ENCODE measurements around the gene GNAI2.

The GNAI2 gene

DNA sequence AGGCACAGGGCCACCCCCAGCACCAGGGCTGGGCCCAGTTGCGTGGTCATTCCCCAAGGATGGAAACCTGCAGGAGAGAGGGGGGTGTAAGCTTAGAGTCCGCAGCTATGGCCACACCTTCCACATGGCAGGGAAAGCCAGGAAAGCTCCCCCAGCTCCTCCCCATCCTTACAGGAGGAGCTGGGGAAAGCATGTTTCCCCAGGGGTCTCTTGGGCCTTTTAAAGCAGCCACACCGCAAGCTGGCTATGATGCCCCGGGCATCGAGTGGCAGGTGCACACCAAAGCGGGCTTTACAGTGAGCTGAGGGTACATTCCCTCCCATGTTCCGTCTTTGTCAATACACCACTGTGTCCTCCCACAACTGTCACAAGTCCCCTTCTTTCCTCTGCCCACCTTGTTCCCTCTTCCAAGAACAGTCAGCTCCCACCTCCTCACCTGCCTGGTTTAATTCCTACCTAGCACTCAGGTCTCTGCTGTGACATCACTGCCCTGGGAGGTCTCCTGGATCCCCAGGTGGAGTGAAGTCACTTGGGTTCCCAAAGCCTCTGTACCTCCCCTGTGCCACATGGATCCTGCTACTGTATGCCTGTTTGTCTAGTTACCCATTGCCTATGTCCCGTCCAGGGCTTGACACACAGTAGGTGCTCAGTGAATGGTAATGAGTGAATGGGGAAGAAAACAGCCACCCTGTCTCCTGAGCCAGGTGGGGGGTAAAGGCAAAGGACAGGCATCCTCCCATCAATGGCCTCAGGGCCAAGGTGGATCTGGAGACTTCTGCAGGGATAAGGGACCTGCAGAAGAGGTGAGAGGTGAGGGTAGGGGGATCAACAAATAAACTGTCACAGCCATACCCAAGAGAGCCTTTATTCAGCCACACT lies 59.8 kb downstream of the GNAI2 start:
- Histone ChIP-seq H3K4me3 (no peak overlapping the region), H3K4me1 (peaks cover 17% of the 10 kb centered on the region), H3K27me3 (ENCODE audit: low read depth) (no peaks in the 10 kb centered on the region), H3K9me3 (no peaks in the 10 kb centered on the region), H3K36me3 (replicated peaks) (peaks cover 4% of the 10 kb centered on the region)
- DNase-seq (ENCODE audit: low spot score in 2 of 2), result no peak
- in situ Hi-C loops (cut with MboI; ENCODE audit: low sequenced_read_pairs), result no loop called here

DNA sequence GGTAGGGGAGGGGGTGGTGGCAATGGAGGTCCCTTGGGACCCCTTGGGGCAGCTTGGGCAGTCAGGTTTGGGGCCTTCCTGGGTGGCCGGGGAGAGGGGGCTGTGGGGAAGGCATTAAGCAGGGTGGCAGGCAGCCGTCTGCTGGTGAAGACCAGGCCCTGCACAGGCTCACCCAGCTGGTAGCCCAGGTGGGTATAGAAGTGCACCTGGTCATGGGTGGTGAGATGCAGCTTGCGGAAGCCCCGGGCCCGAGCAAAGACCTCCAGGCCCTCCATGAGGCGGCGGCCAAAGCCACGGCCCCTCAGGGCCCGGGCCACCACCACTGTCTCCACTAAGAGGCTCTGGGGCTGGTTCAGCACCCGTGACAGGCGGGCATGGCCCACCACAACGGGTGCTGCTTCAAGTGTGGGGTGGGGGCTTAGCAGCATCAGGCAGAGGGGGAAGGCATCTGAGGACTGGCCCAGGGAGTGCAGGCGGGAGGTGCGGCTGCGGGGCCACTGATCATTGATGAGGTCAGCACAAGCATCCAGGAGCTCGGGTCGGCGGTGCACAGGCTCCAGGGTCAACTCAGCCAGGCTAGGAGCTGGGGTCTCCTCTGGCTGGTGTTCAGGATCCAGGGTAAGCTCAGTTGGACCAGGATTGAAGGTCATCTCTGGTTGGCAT lies 60.8 kb downstream of the GNAI2 start:
- H3K9me3 ChIP-seq, result no peaks in the 10 kb centered on the region
- peaks cover under 1% of the 10 kb centered on the region; the same call in 1 of the 2 replicates for H3K36me3 ChIP-seq (replicated peaks)
- no peaks in the 10 kb centered on the region for H3K27me3 ChIP-seq (ENCODE audit: low read depth)
- DNase-seq (ENCODE audit: low spot score in 2 of 2), result no peak
- in situ Hi-C loops (cut with MboI; ENCODE audit: low sequenced_read_pairs), result no loop called here
- H3K4me3 ChIP-seq, result no peak overlapping the region
- peaks cover 17% of the 10 kb centered on the region for H3K4me1 ChIP-seq

DNA sequence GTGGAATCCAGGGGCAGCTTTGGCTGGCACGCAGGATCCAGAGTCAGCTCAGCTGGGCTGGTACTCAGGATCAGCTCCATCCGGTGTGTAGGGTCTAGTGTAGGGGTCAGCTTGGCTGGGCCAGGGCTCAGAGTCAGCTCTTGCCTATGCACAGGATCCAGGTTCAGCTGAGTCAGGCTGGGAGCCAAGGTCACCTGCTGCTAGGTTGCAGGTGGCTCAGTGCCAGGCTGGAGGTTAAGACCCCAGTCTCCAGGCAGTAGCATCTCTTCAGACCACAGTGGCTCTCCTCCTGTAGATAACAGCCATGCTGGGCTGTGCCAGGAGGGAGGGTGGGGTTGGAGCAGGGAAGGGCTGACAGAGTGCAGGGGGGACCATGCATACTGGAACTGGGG lies 61.4 kb downstream of the GNAI2 start:
- in situ Hi-C loops (cut with MboI; ENCODE audit: low sequenced_read_pairs), result no loop called here
- no peak for DNase-seq (ENCODE audit: low spot score in 2 of 2)
- no peak overlapping the region for H3K4me3 ChIP-seq
- no peaks in the 10 kb centered on the region for H3K9me3 ChIP-seq
- no peaks in the 10 kb centered on the region for H3K36me3 ChIP-seq (replicated peaks)
- no peaks in the 10 kb centered on the region for H3K27me3 ChIP-seq (ENCODE audit: low read depth)
- H3K4me1 ChIP-seq, result peaks cover 17% of the 10 kb centered on the region

DNA sequence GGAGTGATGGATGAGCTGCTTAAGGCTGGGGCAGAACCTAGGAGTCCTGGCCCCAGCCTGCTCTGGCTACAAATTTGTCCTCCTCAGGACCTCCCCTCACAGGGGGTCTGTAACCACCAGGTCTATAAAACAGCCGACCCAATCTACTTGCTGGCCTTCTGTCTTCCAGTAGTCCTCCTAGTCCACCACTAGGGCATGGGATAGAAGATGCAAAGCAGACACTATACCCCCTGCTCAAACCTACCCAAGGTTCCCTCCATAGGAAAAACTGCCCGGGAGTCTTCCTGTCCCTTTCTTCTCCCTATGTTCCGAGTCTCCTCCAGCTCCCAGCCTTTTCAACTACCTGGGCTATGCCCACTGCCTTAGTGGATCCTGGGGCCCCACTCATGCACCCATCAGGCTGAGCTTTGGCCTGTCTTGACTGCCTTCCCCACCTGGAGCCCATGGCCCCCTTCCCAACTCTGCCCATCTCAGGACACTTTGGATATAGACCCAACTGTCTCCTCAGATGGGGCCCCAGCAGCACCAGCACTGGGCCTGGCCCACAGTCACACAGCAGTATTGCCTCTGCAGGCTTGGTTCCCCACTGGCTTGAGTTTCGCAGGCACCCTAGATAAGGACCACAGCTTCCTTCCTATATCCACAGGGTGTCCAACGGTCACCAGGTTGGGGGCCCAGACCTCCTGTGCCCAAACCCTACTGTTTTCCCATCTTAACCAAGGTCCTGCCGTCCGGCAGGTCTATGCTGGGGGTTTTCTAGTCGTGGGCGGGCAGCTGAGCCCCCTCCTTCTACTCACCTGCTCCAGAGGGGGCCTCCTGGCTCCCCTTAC lies 62.1 kb downstream of the GNAI2 start:
- in situ Hi-C loops (cut with MboI; ENCODE audit: low sequenced_read_pairs), result no loop called here
- Histone ChIP-seq H3K9me3 (no peaks in the 10 kb centered on the region), H3K27me3 (ENCODE audit: low read depth) (no peaks in the 10 kb centered on the region), H3K36me3 (replicated peaks) (no peaks in the 10 kb centered on the region), H3K4me3 (peak overlapping the region; percentile 75), H3K4me1 (peaks cover 12% of the 10 kb centered on the region)
- no peak for DNase-seq (ENCODE audit: low spot score in 2 of 2)

DNA sequence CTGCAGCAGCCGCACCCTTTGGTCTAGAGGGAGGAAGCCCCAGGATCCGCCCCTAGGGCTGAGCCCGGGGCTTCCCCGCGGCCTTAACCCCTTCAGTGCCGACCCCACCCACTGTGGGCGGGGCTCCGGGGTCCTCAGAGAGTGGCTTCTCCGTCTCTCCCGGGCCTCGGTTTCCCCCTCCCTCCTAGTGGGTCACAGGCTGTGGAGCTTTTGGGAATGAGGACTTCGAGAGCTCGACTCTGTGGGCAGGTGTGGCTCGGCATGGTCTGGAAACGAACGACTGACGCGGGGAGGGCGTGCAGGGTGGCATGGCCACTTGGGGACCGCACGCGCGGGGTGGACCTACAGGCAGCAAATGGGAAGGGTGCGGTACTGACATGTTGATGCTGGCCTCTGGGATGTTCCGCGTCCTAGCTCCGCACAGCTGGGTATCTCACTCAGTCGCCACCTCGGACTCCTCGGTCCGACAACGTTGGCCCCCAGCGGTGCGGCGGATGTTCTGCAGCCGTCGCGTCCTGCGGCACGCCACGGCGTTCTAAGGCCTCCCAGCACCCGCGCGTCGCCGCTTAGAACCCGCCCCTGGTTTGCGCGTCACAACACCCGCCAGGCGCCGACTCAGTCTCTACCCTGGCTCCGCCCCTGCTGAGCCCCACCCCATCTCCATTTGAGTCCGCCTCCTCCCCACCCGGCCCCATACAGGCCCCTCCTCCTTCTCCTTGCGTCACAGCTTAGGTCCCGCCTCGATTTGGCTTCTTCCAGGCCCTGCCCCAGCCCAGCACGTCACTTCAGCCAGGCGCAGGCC lies 63.0 kb downstream of the GNAI2 start, which contains the start of the genes HYAL3 and NAA80:
HYAL3 (minus strand) TSS at position 570 of the 802 bp plus-strand sequence. CDS start 3,803 bp downstream, outside the sequence.
NAA80 (minus strand) TSS at position 570 of the 802 bp plus-strand sequence. CDS start 1,942 bp downstream, outside the sequence.
- peak; percentile 97 to 100 for DNase-seq (ENCODE audit: low spot score in 2 of 2)
- in situ Hi-C loops (cut with MboI; ENCODE audit: low sequenced_read_pairs), result no loop called here
- Histone ChIP-seq H3K4me1 (peaks cover 12% of the 10 kb centered on the region), H3K36me3 (replicated peaks) (no peaks in the 10 kb centered on the region), H3K9me3 (no peaks in the 10 kb centered on the region), H3K4me3 (peak within 1 kb of the TSS; percentile 75), H3K27me3 (ENCODE audit: low read depth) (no peaks in the 10 kb centered on the region)

DNA sequence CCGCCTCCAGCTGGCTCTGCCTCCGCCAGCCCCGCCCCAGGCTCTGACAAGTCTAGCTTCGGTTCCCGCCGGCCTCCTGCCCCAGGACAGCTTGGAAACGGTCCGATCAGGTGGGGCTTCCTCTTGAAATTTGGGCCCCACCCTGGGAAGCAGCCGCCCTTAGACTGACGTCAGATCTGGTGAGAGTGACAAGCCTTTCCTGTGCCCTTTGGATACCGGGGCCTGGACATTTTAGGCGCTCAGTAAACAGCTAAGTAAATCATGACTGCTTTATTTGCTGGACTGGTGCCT lies 63.6 kb downstream of the GNAI2 start:
- H3K9me3 ChIP-seq, result no peaks in the 10 kb centered on the region
- H3K36me3 ChIP-seq (replicated peaks), result no peaks in the 10 kb centered on the region
- peak overlapping the region; percentile 75 for H3K4me3 ChIP-seq
- H3K4me1 ChIP-seq, result peaks cover 12% of the 10 kb centered on the region
- DNase-seq (ENCODE audit: low spot score in 2 of 2), result no peak
- H3K27me3 ChIP-seq (ENCODE audit: low read depth), result no peaks in the 10 kb centered on the region
- in situ Hi-C loops (cut with MboI; ENCODE audit: low sequenced_read_pairs), result no loop called here

DNA sequence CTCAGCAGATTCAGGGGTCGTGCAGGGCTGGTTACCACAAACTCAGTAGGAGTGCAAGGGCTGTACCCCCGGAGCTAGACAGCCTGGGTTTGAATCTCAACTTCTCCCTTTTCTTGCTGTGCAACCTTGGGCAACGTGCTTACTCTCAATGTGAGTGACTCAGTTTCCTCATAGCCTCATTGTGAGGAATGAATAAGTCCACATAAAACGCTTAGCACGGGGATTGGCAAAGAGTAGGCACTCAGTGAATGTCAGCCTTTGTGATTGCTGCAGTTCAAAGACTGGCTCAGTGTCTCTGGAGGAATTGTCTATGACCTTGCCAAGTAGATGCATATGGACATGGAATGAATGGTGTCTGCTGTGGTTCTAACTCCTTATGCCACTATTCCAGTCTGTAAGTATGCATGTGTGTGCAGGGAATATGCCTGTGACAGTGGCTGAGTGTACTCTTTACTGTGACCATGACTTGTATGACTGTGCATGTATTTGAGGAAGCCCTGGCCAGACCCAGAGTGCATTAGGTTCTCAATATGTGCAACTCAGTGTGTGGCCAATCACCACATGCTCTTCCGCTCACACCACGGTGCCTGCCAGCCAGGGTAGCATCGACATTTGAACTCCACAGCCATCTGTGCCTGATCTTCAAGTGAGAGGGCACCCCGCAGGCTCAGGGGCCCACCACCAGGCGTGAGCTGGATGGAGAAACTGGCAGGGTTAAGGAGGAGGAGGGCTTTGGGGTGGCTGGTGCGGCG lies 64.1 kb downstream of the GNAI2 start:
- Histone ChIP-seq H3K27me3 (ENCODE audit: low read depth) (no peaks in the 10 kb centered on the region), H3K4me3 (peak overlapping the region; percentile 75), H3K9me3 (no peaks in the 10 kb centered on the region), H3K4me1 (peaks cover 12% of the 10 kb centered on the region), H3K36me3 (replicated peaks) (no peaks in the 10 kb centered on the region)
- no peak for DNase-seq (ENCODE audit: low spot score in 2 of 2)
- in situ Hi-C loops (cut with MboI; ENCODE audit: low sequenced_read_pairs), result no loop called here

DNA sequence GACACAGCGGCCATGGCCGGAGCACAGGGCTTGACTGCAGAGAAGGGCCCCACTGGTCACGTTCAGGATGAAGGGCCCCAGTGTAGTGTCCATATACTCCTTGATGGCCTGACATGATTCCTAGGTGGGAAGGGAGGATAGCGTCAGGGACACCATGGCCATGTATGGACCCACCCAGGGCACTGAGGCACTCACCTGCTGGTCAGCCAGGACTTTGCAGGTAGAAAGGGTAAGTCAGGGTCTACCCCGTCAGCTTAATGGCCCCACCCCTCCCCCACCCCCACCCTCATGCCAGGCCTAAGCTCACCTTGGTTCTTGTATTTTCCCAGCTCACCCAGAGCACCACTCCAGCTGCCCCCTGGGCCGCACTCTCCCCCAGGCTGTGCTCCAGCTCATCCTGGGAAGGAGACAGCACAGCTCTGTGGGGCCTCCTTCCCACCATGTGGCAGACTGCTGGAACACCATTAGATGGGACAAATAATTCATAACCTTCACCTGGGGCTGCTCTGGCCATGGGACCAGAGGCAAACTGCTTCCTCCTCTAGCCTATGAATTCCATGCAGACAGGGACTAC lies 64.8 kb downstream of the GNAI2 start:
- Histone ChIP-seq H3K9me3 (no peaks in the 10 kb centered on the region), H3K4me3 (no peak overlapping the region), H3K4me1 (peaks cover 12% of the 10 kb centered on the region), H3K36me3 (replicated peaks) (no peaks in the 10 kb centered on the region), H3K27me3 (ENCODE audit: low read depth) (no peaks in the 10 kb centered on the region)
- DNase-seq (ENCODE audit: low spot score in 2 of 2), result no peak
- in situ Hi-C loops (cut with MboI; ENCODE audit: low sequenced_read_pairs), result no loop called here

DNA sequence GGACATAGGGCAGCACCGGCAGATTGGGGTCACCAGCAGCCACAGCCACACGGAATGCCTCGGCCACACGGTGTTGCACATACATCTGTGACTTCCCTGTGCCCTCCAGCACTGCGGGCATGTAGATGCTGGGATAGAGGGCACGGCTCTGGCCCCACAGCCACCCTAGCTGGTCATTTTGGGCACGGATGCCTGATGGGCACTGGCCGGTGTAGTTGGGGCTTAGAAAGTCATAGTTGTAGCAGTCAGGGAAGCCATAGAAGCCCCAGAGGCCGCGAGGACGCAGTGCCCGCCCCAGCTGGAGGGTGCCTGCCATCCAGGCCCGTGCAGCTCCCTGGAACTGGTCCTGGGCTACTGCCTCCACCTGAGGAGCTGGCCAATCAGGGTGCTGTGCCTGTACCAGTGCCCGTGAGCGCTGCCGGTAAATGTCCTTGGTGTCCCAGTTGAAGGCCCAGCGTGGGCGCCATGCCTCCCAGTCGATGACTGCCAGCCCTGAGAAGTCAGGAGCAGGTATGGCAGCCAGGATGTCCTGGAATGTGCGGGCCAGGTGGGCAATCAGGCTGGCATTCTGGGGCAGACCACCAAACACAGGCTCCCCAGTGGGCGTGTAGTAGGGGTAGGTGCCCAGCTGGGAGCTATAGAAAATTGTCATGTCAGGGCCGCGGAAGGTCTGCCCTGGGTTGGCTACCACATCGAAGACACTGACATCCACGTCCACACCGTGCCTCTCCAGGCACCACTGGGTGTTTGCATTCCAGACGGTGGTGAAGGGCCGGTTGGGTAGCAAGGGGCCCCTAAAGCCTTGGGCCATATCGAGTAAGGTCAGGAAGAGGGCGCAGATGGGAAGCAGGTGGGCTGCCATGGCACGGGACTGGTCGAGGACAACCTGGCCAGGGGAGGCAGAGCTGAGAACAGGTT lies 66.3 kb downstream of the GNAI2 start:
- no peak for DNase-seq (ENCODE audit: low spot score in 2 of 2)
- Histone ChIP-seq H3K4me1 (peaks cover 12% of the 10 kb centered on the region), H3K9me3 (peaks cover 11% of the 10 kb centered on the region), H3K4me3 (no peak overlapping the region), H3K36me3 (replicated peaks) (no peaks in the 10 kb centered on the region), H3K27me3 (ENCODE audit: low read depth) (no peaks in the 10 kb centered on the region)
- in situ Hi-C loops (cut with MboI; ENCODE audit: low sequenced_read_pairs), result no loop called here

DNA sequence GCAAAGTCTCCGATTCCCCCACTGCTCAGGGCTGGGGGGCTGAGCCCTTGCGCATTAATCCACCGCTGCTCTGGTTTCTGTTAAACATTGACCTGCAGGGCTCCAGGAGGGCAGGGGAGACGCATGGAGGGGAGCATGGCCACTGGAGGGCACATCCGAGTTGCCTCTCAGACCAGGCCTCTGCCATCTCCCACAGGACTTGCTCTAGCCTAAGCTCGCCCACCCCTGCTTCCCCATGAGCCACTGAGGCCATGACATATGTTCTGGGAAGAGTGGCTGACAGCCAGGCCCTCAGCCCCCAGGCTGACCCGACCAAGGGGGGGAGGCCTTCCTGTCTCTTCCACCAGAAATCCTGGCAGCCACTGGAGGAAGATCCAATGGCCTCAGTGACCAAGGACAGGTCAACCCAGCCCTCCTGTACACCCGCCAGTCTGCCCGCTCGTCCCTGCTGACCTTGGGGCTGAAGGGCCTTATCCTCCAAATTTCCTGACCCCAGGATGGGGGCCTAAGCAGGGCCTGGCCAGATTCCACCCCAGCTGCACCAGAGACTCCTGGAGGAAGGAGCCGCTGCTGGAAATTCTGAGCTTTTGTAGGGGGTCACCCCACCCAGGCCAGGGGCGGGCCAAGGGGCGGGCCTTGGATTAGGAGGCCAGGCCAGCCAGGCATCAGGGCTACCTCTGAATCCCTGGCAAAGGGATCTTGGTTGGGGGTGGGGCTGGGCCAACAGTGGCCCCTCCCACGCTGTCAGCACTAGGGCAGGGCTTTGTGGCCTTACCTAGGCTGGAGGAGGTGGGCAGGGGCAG lies 67.2 kb downstream of the GNAI2 start, which contains the start of gene HYAL1:
HYAL1 (minus strand) TSS at position 562 of the 803 bp plus-strand sequence. CDS start 618 bp downstream, outside the sequence.
- peaks cover 14% of the 10 kb centered on the region for H3K9me3 ChIP-seq
- H3K27me3 ChIP-seq (ENCODE audit: low read depth), result no peaks in the 10 kb centered on the region
- H3K4me3 ChIP-seq, result no peak within 1 kb of the TSS
- peak in 1 of 2 experiments; percentile 71 for DNase-seq (ENCODE audit: low spot score in 2 of 2)
- in situ Hi-C loops (cut with MboI; ENCODE audit: low sequenced_read_pairs), result no loop called here
- H3K36me3 ChIP-seq (replicated peaks), result no peaks in the 10 kb centered on the region
- peaks cover 10% of the 10 kb centered on the region for H3K4me1 ChIP-seq

DNA sequence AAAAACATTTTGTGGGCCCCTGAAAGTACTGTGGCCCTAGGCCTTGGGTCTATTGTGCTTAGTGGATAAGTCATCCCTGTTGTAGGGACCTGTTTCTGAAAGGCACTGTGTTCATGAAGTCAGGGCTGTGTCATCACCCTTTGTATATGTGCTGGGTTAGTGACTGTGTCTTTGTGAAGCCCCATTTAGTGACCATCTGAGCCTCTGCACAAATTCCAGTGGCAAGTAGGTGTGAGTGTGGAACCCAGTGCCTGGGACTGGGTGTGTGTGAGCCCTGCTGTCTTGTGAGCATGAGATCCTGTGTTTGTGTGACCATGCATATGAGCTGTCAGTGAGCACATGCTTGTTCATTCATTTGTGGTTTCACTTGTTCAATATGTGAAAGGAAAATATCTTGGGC lies 68.6 kb downstream of the GNAI2 start:
- Histone ChIP-seq H3K36me3 (replicated peaks) (no peaks in the 10 kb centered on the region), H3K4me3 (no peak overlapping the region), H3K27me3 (ENCODE audit: low read depth) (no peaks in the 10 kb centered on the region), H3K4me1 (peaks cover 8% of the 10 kb centered on the region), H3K9me3 (peaks cover 21% of the 10 kb centered on the region)
- DNase-seq (ENCODE audit: low spot score in 2 of 2), result no peak
- in situ Hi-C loops (cut with MboI; ENCODE audit: low sequenced_read_pairs), result no loop called here
